Retinal pigment epithelial cell (primary cell): ENCODE results near the gene SLC39A9.
"Not testable (repeated sequence)": the region's sequence is repeated elsewhere in the genome, so short reads cannot be mapped to it uniquely, and the experiment has no call there.

Source experiments
- DNase-seq: peaks from one replicate; pipeline ENCODE4 v3.0.0-alpha.2; 2010; ENCODE audit warnings: low read depth
- H3K4me3 ChIP-seq: 2 replicates; pipeline ENCODE4 v1.5.1; 2011; ENCODE audit warnings: mild to moderate bottlenecking, low read length, control low read depth, moderate library complexity
- CTCF ChIP-seq: conservative IDR thresholded peaks from 2 replicates; pipeline ENCODE4 v1.5.1; 2011; ENCODE audit warnings: low read depth, low read length, control low read depth, inconsistent platforms

The SLC39A9 gene

GRCh38 chr14:69400154-69400553 is 1.7 kb downstream of the SLC39A9 start:
- H3K4me3 ChIP-seq = peak overlapping the region; percentile 1
- TF ChIP-seq CTCF = no peak
- no peak for DNase-seq

DNA sequence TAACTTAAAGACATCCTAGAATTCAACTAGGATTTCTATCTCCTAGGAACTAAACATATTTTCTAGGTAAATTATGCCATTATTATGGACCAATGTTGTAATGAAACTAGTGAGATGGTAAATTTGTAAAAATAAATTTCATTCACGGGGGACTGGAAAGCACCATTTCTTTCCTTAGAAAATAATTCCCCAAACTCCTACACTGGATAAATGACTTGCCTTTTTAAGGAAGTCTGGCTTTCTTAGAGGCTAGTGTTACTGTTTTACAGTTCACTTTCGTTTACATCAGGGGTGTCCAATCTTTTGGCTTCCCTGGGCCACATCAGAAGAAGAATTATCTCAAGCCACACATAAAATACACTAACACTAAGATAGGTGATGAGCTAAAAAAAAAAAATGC is 3.3 kb downstream of the SLC39A9 start:
- no peak overlapping the region for H3K4me3 ChIP-seq
- no peak for DNase-seq
- no peak for TF ChIP-seq CTCF

GRCh38 chr14:69404478-69404877 is 6.0 kb downstream of the SLC39A9 start:
- DNase-seq = no peak
- TF ChIP-seq CTCF = no peak
- H3K4me3 ChIP-seq = no peak overlapping the region

DNA sequence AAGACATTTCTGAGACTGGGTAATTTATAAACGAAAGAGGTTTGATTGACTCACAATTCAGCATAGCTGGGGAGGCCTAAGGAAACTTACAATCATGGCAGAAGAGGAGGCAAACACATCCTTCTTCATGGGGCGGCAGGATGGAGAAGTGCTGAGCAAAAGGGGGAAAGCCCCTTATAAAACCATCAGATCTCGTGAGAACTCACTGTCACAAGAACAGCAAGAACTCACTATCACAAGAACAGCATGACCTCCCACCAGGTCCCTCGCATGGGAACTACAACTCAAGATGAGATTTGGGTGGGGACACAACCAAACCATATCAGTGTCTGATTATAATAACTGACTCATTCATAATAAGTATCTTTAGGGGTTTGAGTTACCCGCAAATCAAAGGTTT is 6.4 kb downstream of the SLC39A9 start:
- H3K4me3 ChIP-seq = no peak overlapping the region
- DNase-seq = no peak
- TF ChIP-seq CTCF = no peak

DNA sequence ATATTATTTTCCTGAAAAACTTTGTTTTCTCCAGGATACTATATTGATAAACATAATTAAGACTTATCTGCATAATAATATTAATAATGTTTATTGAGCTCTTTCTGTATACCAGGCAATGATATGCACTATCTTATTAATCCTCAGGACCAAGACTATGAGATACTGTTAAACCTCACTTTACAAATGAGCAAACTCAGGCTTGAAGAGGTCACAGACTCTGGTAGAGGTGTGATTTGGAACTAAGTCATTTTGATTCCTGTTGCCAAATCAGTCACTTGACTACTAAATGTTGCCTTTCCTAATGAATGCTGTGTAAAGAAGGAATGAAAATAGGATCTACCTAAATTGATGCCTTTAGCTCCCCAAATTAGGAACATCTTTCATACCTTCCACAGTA is 7.3 kb downstream of the SLC39A9 start:
- H3K4me3 ChIP-seq = no peak overlapping the region
- no peak for TF ChIP-seq CTCF
- no peak for DNase-seq

DNA sequence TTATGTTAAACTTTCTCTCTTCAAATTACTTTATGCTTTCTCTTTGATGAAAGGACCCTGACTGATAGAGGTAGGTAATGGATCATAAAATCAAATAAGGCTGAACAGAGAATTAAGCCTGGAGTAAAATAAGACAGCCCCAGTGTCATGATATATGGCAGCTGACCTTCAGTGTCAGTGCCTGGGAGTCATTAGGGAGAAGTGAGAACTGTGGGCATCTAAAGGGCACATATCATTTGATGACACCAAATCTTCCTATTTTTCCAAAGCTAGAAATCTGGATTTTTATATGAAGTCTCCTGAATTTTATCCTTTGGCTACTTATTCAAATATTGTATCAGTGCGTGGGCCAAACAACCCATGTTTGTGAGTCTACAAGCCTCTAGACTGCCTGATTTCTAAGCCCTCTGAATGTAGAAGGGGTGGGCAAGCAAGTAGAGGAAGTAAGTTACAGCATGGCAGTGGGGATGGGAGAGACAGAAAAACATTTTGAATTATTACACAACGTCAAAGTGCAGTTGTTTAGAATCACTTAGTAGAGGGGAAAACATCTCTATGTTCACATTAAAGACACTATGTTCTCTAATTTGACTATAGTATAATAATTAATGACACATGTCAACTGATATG is 10.0 kb downstream of the SLC39A9 start:
- TF ChIP-seq CTCF = no peak
- no peak for DNase-seq
- no peak overlapping the region for H3K4me3 ChIP-seq

DNA sequence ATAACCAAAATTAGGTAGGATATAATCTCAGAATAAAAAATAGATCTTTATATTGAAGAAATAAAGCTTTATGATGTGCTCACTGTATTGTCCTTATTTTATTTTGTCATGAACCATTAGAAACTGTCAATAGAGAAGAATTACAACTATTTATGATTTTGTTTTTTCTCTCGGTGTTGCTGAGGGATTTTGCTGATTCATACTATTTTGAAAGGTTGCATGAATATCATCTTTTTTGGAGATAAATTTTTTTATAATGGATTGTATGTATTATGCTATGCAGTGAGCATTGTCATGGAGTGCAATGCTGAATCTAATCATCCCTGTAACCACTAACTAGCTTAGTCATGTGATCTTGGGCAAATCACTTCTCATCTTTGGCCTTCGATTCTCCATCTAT is 15.0 kb downstream of the SLC39A9 start:
- no peak for DNase-seq
- no peak overlapping the region for H3K4me3 ChIP-seq
- TF ChIP-seq CTCF = no peak

DNA sequence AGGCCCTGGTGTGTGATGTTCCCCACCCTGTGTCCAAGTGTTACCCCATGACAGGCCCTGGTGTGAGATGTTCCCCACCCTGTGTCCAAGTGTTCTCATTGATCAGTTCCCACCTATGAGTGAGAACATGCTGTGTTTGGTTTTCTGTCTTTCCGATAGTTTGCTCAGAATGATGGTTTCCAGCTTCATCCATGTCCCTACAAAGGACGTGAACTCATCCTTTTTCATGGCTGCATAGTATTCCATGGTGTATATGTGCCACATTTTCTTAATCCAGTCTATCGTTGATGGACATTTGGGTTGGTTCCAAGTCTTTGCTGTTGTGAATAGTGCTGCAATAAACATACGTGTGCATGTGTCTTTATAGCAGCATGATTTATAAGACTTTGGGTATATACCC is 17.6 kb downstream of the SLC39A9 start:
- not testable (repeated sequence) for DNase-seq, H3K4me3 ChIP-seq
